ENCODE data around the gene CADM1.

DNA sequence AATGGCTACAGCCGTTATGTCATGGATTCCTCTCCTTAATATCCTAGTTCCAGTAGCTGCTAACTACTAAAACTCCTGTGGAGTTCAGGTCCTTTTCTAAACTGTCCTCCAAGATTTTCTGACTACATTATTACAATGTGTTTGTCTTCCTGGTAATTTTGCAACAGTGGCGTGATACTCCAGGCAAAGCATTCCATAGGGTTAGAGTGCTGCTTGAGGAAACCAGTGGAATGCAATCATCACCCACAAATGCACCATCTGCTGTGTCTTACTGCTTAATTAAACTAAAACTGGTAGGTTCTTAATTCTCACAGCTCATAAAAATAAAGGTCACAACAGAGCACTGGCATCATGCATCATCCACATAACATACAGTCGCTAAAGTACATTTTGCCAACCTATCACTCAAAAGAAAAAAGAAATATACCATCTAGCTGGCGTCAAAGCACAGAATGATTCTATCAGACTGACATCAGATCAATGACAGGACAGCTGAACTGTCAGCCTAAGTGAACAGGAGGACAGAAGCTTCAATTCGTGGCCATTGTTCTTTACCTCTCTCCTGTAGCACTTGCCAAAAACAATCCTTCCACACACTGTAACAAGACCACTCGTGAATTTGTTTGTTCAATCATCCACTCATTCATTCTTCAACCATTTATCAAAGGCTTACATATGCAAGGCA is 182.5 kb downstream of the CADM1 start:
- TF ChIP-seq POLR2A (IDR thresholded peaks at IDR 0.05; ENCODE audit: low read length), result no peak
- TF ChIP-seq GATA1 (IDR thresholded peaks at IDR 0.05; ENCODE audit: low read depth, low read length), result no peak
